Measurements from ENCODE around the gene ITPK1. TPM values are rescaled to one million over a fixed set of nuclear protein-coding genes. Genes with fewer than 3 reads are reported as not detected.
A peak's percentile ranks its signal among the peaks of the same experiment; 100 is the strongest.

ITPK1 gene
- polyA plus RNA-seq, 6 donors from 2014 or later: 8.5 to 20.1 (median 16.2) TPM

DNA sequence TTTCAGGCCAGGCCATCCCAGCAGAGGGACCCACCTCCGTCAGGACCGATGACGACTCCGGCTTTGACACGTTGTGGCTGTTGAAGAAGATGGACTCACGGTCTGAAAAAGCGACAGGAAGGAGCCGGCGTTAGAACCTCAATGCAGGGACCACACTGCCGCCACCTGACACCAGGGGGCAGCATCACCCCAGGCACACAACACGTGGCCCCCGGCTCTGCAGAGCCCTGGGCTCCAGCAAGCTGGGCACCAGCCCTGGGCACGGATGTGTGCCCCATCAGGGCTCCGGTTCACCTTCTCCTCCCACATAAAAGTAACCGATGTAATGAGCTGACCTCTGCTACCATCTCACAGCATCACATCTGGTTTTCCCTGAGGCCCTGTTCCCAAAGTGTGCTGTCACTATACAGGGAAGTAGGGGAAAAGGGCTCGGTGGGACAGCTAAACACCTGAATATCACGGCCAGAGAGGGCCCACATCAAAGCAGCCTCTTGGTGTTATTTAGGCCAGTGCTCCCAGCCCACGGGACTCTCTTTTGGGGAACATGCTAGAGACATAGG, 163.7 kb downstream of the ITPK1 start:
- DNase-seq (peak; percentile 66), ATAC-seq (ENCODE audit: low read depth in 2 of 2) (peak; percentile 80 to 93)
- H3K36me3 Mint-ChIP-seq: peaks cover 5 to 7% of the 10 kb centered on the region in 2 donors
- H3K27me3 Mint-ChIP-seq: no peaks in the 10 kb centered on the region
- H3K4me3 Mint-ChIP-seq: no peak overlapping the region
- peak overlapping the region in 3 of 6 donors; percentile 40 to 56 (median 50) for H3K27ac Mint-ChIP-seq
- H3K9me3 Mint-ChIP-seq: no peaks in the 10 kb centered on the region
- peaks cover 4 to 8% (median 5%) of the 10 kb centered on the region in 3 donors for H3K4me1 Mint-ChIP-seq

DNA sequence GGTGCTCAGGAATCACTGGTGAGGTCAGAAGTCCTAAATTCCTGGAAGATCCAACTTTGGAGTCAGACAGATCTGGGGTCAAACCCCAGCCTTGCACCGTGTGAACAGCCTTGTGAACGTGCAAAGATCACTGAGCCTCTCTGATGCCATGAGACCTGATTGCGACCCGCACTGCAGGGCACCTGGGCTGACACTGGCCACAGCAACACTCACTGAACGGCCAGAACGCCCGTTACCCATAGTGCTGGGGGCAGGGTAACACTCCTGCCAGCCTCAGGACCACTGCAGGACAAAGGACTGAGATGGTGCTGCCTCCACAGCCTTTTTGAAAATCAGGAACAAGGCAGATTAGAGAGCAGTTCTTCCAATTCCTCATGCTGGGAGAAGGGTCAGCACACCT, 164.5 kb downstream of the ITPK1 start:
- no peak for DNase-seq
- no peak for ATAC-seq (ENCODE audit: low read depth in 2 of 2)
- Mint-ChIP-seq H3K27ac (no peak overlapping the region), H3K4me1 (peaks cover 4 to 8% (median 5%) of the 10 kb centered on the region in 3 donors), H3K4me3 (no peak overlapping the region), H3K9me3 (no peaks in the 10 kb centered on the region), H3K27me3 (no peaks in the 10 kb centered on the region), H3K36me3 (peaks cover 2 to 5% of the 10 kb centered on the region in 2 donors)

GRCh38 chr14:92950773-92951172, 165.0 kb downstream of the ITPK1 start:
- DNase-seq: no peak
- H3K36me3 Mint-ChIP-seq: peaks cover 0 to 5% of the 10 kb centered on the region in 2 donors
- no peak overlapping the region for H3K4me3 Mint-ChIP-seq
- no peaks in the 10 kb centered on the region for H3K9me3 Mint-ChIP-seq
- H3K4me1 Mint-ChIP-seq: peaks cover 4 to 8% (median 5%) of the 10 kb centered on the region in 3 donors
- H3K27ac Mint-ChIP-seq: no peak overlapping the region
- no peaks in the 10 kb centered on the region for H3K27me3 Mint-ChIP-seq
- no peak for ATAC-seq (ENCODE audit: low read depth in 2 of 2)

DNA sequence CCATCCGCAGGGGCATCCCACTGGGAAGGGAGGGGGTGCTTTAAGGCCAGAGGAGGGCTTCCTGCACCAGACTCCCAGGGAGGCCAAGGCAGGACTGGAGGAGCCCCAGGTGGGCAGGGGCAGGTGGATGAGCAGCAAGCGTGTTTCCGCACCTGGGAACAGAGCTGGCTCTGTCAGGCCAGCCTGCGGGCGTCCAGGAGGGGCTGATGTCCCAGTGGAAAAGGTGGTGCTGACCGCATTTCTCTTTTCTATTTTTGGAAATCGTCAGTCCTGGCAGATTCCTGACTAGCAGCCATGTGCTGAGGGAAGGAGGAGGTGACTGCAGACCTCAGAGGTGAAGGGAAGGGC, 165.6 kb downstream of the ITPK1 start:
- ATAC-seq (ENCODE audit: low read depth in 2 of 2): no peak
- Mint-ChIP-seq H3K27ac (no peak overlapping the region), H3K9me3 (no peaks in the 10 kb centered on the region), H3K4me3 (no peak overlapping the region), H3K36me3 (peaks cover 1 to 5% of the 10 kb centered on the region in 2 donors), H3K4me1 (peaks cover 4 to 8% (median 5%) of the 10 kb centered on the region in 3 donors), H3K27me3 (no peaks in the 10 kb centered on the region)
- DNase-seq: no peak

- peaks cover 4 to 8% (median 8%) of the 10 kb centered on the region in 3 donors for H3K4me1 Mint-ChIP-seq
- peak overlapping the region in 1 of 6 donors; percentile 70 for H3K27ac Mint-ChIP-seq
- no peak for ATAC-seq (ENCODE audit: low read depth in 2 of 2)
- H3K4me3 Mint-ChIP-seq: no peak overlapping the region
- H3K27me3 Mint-ChIP-seq: no peaks in the 10 kb centered on the region
- H3K9me3 Mint-ChIP-seq: no peaks in the 10 kb centered on the region
- no peak for DNase-seq
- peaks cover 5 to 7% of the 10 kb centered on the region in 2 donors for H3K36me3 Mint-ChIP-seq
These were observed 166.1 kb downstream of the ITPK1 start for GRCh38 chr14:92949496-92950192.

DNA sequence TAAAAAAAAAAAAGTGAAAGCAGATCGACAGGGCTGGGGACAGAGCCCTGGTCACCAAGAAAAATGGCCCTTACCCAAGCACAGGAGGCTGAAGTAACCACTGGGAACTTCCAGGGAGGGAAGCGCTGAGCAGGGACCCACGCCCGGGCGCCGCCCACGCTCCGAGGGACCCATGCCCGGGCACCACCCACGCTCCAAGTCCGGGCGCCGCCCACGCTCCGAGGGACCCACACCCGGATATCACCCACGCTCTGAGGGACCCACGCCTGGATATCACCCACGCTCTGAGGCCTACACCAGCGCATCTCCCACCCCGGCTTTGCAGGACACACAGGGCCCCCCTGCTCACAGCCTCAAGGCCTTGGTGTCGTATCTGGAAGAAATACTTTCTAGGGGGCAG, 167.1 kb downstream of the ITPK1 start:
- no peaks in the 10 kb centered on the region for H3K27me3 Mint-ChIP-seq
- no peak overlapping the region for H3K27ac Mint-ChIP-seq
- no peak overlapping the region for H3K4me3 Mint-ChIP-seq
- H3K4me1 Mint-ChIP-seq: peaks cover 4 to 14% (median 8%) of the 10 kb centered on the region in 3 donors
- H3K36me3 Mint-ChIP-seq: peaks cover 11 to 12% of the 10 kb centered on the region in 2 donors
- no peak for ATAC-seq (ENCODE audit: low read depth in 2 of 2)
- H3K9me3 Mint-ChIP-seq: no peaks in the 10 kb centered on the region
- DNase-seq: no peak

DNA sequence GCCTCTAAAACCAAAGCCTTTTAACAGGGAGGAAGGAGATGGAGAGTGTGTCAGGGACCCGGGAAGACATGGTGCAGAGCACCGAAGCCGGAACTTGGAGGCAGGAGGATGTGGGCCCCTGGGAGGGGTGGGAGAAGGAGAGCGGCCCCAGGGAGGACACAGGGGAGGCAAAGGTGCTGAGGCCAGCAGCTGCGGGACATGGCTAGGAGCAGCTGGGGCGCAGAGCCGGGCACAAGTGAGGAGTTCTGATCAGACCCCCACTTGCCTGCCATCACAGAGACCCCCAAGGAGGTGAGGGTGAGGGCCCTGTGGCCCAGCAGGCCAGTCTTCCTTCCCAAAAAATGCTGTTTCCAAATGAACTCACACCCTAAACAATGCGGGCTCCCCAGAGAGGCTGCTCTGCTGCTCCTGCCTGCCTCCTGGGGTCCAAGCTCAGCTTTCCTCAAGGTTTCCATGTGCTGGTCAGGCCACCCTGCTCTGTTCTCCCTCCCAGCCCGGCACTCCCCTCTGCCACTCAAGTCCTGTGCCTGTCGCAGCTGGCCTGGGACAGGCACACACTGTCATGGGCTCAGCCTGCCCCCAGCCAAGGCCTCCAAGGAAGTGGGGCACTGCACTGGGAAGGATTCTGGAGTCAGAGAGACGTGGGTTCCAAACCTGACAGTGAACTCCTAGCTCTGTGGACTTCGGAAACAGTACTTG, 168.7 kb downstream of the ITPK1 start:
- H3K36me3 Mint-ChIP-seq: peaks cover 11 to 12% of the 10 kb centered on the region in 2 donors
- peaks cover 2 to 11% (median 3%) of the 10 kb centered on the region in 3 donors for H3K4me1 Mint-ChIP-seq
- ATAC-seq (ENCODE audit: low read depth in 2 of 2) (no peak), DNase-seq (no peak)
- H3K4me3 Mint-ChIP-seq: peak overlapping the region in 1 of 8 donors; percentile 59
- no peaks in the 10 kb centered on the region for H3K9me3 Mint-ChIP-seq
- no peaks in the 10 kb centered on the region for H3K27me3 Mint-ChIP-seq
- H3K27ac Mint-ChIP-seq: no peak overlapping the region

DNA sequence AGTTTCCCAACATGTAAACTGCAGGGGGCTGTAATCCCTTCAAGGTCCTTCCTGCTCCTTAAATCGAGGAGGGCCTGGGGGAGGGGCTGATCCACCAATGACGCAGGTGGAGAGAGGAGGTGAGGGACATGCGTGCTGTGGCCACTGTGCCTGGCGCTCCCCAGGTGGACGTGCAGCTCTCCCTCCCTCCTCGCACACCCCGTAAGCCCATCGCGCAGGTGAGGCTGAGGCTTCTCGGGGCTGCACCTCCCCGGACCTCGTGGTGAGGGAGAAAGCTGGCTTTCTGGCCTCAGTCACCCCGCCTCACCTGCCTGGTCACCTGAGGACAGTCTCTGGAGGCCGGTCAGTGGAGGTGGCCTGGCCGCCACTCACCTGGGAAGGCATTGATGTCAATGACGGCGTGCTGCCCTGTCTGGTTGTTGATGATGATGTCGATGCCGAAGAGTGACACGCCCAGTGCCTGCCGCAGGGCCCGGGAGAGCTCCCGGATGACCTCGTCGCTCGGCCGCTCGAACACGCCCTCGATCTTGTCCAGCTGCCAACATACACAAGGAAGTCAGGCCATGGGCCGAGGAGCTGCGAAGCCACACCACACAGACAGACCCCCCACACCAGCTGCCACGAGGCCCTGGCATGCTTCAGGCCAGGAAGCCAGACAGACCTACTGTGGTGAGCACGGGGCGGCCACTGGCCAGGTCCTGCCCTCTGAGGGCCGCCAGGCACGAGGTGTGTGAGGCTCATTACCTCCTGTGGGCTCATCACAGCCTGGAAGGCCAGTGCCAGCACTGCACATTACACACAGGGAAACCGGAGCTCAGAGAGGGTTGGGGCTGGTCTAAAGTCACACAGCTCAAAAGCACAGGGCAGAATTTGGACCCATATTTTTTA, 169.5 kb downstream of the ITPK1 start:
- H3K27me3 Mint-ChIP-seq: no peaks in the 10 kb centered on the region
- H3K9me3 Mint-ChIP-seq: no peaks in the 10 kb centered on the region
- H3K4me3 Mint-ChIP-seq: no peak overlapping the region
- H3K36me3 Mint-ChIP-seq: peaks cover 11 to 20% of the 10 kb centered on the region in 2 donors
- ATAC-seq (ENCODE audit: low read depth in 2 of 2): no peak
- no peak for DNase-seq
- H3K27ac Mint-ChIP-seq: peak overlapping the region in 2 of 6 donors; percentile 38 to 69
- H3K4me1 Mint-ChIP-seq: peaks cover 0 to 9% (median 0%) of the 10 kb centered on the region in 3 donors

DNA sequence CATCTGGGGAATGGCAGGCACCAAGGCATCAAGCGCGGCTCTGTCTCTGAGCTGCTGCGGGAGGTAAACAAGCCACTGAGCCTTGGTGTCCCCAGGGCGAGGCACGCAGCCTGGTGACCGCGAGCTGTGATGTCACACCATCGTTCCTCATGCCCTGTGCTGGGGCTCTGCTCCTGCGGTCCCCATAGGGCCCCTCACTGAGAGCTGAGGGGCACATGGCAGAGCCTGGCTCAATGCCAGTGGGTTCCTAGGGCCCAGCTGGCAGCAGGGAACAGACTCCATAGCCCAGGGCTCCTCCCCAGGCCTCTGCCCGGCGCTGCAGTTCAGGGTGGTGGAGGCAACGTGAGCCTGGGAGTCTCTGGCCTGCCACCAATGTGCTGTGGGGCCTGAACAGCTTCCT, 170.2 kb downstream of the ITPK1 start:
- no peak overlapping the region for H3K27ac Mint-ChIP-seq
- no peak overlapping the region for H3K4me3 Mint-ChIP-seq
- H3K9me3 Mint-ChIP-seq: no peaks in the 10 kb centered on the region
- ATAC-seq (ENCODE audit: low read depth in 2 of 2) (no peak), DNase-seq (no peak)
- peaks cover 0 to 9% (median 0%) of the 10 kb centered on the region in 3 donors for H3K4me1 Mint-ChIP-seq
- H3K27me3 Mint-ChIP-seq: no peaks in the 10 kb centered on the region
- H3K36me3 Mint-ChIP-seq: peaks cover 11 to 24% of the 10 kb centered on the region in 2 donors

DNA sequence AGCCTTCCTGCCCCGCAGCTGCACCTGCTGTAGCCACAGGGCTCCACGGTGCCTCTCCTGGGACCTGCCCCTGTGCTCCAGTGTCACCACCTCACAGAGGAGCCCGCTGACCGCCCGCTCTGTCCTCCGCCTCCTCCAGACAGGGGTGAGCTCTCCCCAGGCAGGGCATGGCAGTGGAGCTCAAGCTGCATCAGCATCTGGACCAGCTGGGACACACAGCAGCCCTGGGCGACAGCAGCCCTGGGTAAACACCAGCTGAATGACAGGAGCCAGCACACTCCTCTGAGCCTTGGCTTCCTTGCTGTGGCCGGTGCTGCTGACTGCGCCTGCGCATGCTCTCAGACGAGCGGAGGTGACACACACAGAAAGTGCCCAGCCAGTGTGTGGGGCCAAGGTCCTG, 170.7 kb downstream of the ITPK1 start:
- Mint-ChIP-seq H3K4me3 (no peak overlapping the region), H3K36me3 (peaks cover 11 to 24% of the 10 kb centered on the region in 2 donors), H3K27me3 (no peaks in the 10 kb centered on the region), H3K9me3 (no peaks in the 10 kb centered on the region), H3K4me1 (peaks cover 0 to 9% (median 0%) of the 10 kb centered on the region in 3 donors), H3K27ac (no peak overlapping the region)
- no peak for ATAC-seq (ENCODE audit: low read depth in 2 of 2)
- no peak for DNase-seq

GRCh38 chr14:92943855-92944570, 171.7 kb downstream of the ITPK1 start:
- Mint-ChIP-seq H3K27me3 (no peaks in the 10 kb centered on the region), H3K4me3 (no peak overlapping the region), H3K9me3 (no peaks in the 10 kb centered on the region), H3K36me3 (peaks cover 11 to 24% of the 10 kb centered on the region in 2 donors), H3K4me1 (peaks cover 0 to 9% (median 0%) of the 10 kb centered on the region in 3 donors), H3K27ac (peak overlapping the region in 1 of 6 donors; percentile 49)
- ATAC-seq (ENCODE audit: low read depth in 2 of 2) (no peak), DNase-seq (no peak)

GRCh38 chr14:92942976-92943710, 172.6 kb downstream of the ITPK1 start:
- no peak overlapping the region for H3K27ac Mint-ChIP-seq
- DNase-seq: no peak
- peaks cover 0 to 9% (median 0%) of the 10 kb centered on the region in 3 donors for H3K4me1 Mint-ChIP-seq
- no peak overlapping the region for H3K4me3 Mint-ChIP-seq
- H3K9me3 Mint-ChIP-seq: no peaks in the 10 kb centered on the region
- ATAC-seq (ENCODE audit: low read depth in 2 of 2): no peak
- peaks cover 11 to 24% of the 10 kb centered on the region in 2 donors for H3K36me3 Mint-ChIP-seq
- H3K27me3 Mint-ChIP-seq: no peaks in the 10 kb centered on the region

Data from naive B cell (primary cell).